Calu3 (cell line): ENCODE data around the gene SCN4A. TPM values are rescaled to one million over a fixed set of nuclear protein-coding genes. Genes with fewer than 3 reads are reported as not detected.

Experiments
- BruUV-seq: library from RNA; stranded (reverse); fragments of 400-500 nt; replicated peaks from 2 replicates; lab custom pipeline; 2021; lab: Mats Ljungman, UMichigan
- CTCF ChIA-PET: fragments of 300-600 bp; sonication (Branson Sonifier 250); formaldehyde crosslinking; loops from one replicate; lab custom pipeline; 2022; ENCODE audit warnings: antibody characterized with exemption; lab: Charles Lee
- DNase-seq: peaks from one replicate; pipeline ENCODE4 v3.0.0; 2022
- H3K27ac Mint-ChIP-seq: one replicate; pipeline ENCODE4 v1.8.0; 2022; ENCODE audit warnings: mixed read lengths; ENCODE audit not compliant: unreplicated experiment
- H3K27me3 Mint-ChIP-seq: one replicate; pipeline ENCODE4 v1.8.0; 2022; ENCODE audit warnings: mixed read lengths; ENCODE audit not compliant: unreplicated experiment
- H3K36me3 Mint-ChIP-seq: one replicate; pipeline ENCODE4 v1.8.0; 2022; ENCODE audit warnings: mild to moderate bottlenecking, moderate library complexity, mixed read lengths; ENCODE audit not compliant: insufficient read depth, unreplicated experiment
- H3K4me1 Mint-ChIP-seq: one replicate; pipeline ENCODE4 v1.8.0; 2022; ENCODE audit warnings: mild to moderate bottlenecking, low read depth, mixed read lengths; ENCODE audit not compliant: unreplicated experiment
- H3K4me3 Mint-ChIP-seq: one replicate; pipeline ENCODE4 v1.8.0; 2022; ENCODE audit warnings: mild to moderate bottlenecking, low read depth, moderate library complexity, mixed read lengths; ENCODE audit not compliant: unreplicated experiment
- H3K9me3 Mint-ChIP-seq: one replicate; pipeline ENCODE4 v1.8.0; 2022; ENCODE audit warnings: low read depth, mixed read lengths; ENCODE audit not compliant: unreplicated experiment
- intact Hi-C: fragments of 100-400 bp; cut with micrococcal nuclease; formaldehyde crosslinking; loops from one replicate; pipeline ENCODE4 v1.10.0; 2022; ENCODE audit not compliant: unreplicated experiment
- total RNA-seq: library from RNA; stranded (reverse); gene quantifications from 2 replicates; pipeline ENCODE4 v1.2.3, GENCODE V29; 2022
- TF ChIP-seq, protein P1 (sequence below): fragments of 200-600 bp; IDR thresholded peaks from one replicate; pipeline ENCODE4 v1.8.0; 2022; ENCODE audit warnings: antibody characterized with exemption; ENCODE audit not compliant: unreplicated experiment

Gene SCN4A
- total RNA-seq, 1 experiment from 2014 or later: not detected

DNA sequence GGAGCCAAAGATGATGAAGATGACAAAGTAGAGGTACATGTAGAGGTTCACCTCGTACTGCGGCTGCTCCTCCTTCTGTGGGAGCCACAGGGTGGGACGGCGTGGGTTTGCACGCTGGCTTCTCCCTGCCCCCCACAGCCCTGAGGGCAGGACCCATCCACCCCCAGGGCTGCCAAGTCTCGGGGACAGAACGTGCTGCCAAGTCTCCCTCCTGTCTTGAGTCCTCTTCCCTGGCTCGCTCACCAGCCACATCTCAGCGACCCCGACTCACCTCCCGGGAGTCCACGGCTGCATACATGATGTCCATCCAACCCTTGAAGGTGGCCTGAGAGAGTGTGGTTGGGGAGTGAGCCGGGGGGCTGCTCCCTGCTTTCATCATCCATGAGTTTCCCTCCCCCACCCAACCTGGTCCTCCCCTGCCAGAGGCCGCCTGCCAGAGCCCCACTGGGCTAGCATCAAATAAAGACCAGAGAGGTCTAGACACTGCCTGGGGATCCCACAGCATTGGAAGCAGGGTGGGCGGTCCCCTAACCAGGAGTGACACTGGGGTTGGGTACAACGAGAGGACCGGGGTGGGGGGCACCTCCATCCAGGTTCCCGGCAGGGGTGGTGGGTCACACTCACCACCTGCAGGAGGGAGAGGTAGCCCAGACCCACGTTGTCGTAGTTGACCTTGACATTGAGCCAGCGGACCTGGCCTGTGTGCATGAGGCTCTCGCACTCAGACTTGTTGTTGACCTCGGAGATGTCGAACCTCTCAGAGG lies 27.8 kb downstream of the SCN4A start:
- no TSS peak for BruUV-seq
- intact Hi-C loops: no loop called here

DNA sequence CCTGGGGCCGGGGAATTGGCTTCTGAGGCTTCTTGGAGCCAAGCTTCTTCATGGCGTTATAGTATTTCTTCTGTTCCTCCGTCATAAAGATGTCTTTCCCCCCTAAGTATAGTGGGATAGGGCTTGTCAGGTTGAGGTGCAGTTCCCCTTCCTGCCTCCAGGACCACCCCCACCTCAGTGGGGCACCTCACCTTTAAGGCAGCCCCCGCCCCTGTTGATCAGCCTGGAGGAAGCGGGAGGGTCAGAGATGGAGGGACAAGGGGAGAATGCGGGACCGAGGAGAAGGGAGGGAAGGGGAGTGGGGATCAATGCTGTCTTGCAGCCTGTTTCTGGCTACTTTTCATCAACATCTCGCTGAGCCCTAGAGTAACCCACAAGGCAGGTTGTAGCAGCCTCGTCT lies 29.0 kb downstream of the SCN4A start:
- H3K36me3 Mint-ChIP-seq: no peaks in the 10 kb centered on the region
- CTCF ChIA-PET: no interaction called here
- no peak for DNase-seq
- no TSS peak for BruUV-seq
- intact Hi-C loops: no loop called here
- peaks cover 20% of the 10 kb centered on the region for H3K27me3 Mint-ChIP-seq
- H3K4me1 Mint-ChIP-seq: no peaks in the 10 kb centered on the region
- H3K9me3 Mint-ChIP-seq: no peaks in the 10 kb centered on the region
- TF ChIP-seq, protein P1, sequence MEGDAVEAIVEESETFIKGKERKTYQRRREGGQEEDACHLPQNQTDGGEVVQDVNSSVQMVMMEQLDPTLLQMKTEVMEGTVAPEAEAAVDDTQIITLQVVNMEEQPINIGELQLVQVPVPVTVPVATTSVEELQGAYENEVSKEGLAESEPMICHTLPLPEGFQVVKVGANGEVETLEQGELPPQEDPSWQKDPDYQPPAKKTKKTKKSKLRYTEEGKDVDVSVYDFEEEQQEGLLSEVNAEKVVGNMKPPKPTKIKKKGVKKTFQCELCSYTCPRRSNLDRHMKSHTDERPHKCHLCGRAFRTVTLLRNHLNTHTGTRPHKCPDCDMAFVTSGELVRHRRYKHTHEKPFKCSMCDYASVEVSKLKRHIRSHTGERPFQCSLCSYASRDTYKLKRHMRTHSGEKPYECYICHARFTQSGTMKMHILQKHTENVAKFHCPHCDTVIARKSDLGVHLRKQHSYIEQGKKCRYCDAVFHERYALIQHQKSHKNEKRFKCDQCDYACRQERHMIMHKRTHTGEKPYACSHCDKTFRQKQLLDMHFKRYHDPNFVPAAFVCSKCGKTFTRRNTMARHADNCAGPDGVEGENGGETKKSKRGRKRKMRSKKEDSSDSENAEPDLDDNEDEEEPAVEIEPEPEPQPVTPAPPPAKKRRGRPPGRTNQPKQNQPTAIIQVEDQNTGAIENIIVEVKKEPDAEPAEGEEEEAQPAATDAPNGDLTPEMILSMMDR: no peak
- no peak overlapping the region for H3K27ac Mint-ChIP-seq
- H3K4me3 Mint-ChIP-seq: no peak overlapping the region

More for the DNA sequence above, 27.8 kb downstream of the SCN4A start:
- H3K36me3 Mint-ChIP-seq: no peaks in the 10 kb centered on the region
- no peak overlapping the region for H3K4me3 Mint-ChIP-seq
- H3K27ac Mint-ChIP-seq: no peak overlapping the region
- H3K27me3 Mint-ChIP-seq: peaks cover 14% of the 10 kb centered on the region
- no peaks in the 10 kb centered on the region for H3K9me3 Mint-ChIP-seq
- H3K4me1 Mint-ChIP-seq: no peaks in the 10 kb centered on the region
- CTCF ChIA-PET: interaction anchor here (0.6 kb wide), 1 partner anchor 8 kb away, joined by 5 read pairs; no protein-coding TSS in a partner anchor
- no peak for DNase-seq
- TF ChIP-seq, protein P1: no peak

DNA sequence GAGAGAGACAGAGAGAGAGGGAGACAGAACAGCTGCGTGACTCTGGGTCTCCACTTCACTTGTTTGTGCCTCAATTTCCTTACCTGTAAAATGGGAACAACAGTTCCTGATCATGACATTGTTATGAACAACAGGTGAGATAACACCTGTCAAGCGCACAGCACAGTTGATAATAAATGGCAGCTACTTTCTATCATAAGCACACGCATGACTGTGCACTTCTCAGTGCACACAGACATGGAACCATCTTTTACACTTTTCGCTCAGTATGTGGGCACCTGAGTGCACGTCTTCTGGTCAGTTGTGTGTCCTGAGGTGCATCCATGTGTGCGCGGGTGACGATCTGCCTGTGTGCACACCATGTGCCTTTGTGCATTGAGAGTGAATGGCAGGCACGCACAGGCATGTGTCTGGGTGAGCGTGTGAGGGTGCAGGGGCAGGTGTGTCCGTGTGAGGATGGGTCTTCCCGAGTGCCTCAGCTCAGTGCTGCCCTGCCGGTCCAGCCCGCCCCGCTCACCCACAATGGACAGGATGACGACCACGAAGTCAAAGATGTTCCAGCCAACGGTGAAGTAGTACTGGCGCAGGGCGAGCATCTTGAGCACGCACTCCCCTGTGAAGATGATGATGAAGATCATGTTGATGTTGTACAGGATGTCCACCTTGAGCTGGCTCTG lies 30.3 kb downstream of the SCN4A start:
- no TSS peak for BruUV-seq
- peaks cover 28% of the 10 kb centered on the region for H3K27me3 Mint-ChIP-seq

DNA sequence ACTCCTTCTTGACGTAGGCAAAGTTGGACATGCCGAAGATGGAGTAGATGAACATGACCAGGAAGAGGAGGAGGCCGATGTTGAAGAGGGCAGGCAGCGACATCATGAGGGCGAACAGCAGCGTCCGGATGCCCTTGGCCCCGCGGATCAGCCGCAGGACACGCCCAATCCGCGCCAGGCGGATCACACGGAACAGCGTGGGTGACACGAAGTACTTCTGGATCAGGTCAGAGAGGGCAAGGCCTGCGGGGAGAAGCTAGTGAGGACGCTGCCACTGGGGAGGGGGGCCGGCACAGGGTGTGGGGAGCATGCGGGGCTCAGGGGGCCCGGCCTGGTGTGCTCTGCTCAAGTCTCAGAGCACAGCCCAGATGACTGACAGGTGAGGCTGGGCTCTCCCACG lies 31.0 kb downstream of the SCN4A start:
- TF ChIP-seq, protein P1: no peak
- Mint-ChIP-seq H3K9me3 (no peaks in the 10 kb centered on the region), H3K27ac (no peak overlapping the region), H3K4me1 (no peaks in the 10 kb centered on the region), H3K27me3 (peaks cover 28% of the 10 kb centered on the region), H3K36me3 (no peaks in the 10 kb centered on the region), H3K4me3 (no peak overlapping the region)
- no peak for DNase-seq
- no TSS peak for BruUV-seq
- intact Hi-C loops: no loop called here
- CTCF ChIA-PET: no interaction called here

More for the DNA sequence above, 30.3 kb downstream of the SCN4A start:
- intact Hi-C loops: no loop called here
- Mint-ChIP-seq H3K4me1 (no peaks in the 10 kb centered on the region), H3K27ac (no peak overlapping the region), H3K4me3 (no peak overlapping the region), H3K9me3 (no peaks in the 10 kb centered on the region), H3K36me3 (no peaks in the 10 kb centered on the region)
- no peak for DNase-seq
- CTCF ChIA-PET: interaction anchor here (0.6 kb wide), 1 partner anchor 20 kb away, joined by 3 read pairs; no protein-coding TSS in a partner anchor
- TF ChIP-seq, protein P1: no peak
